ENCODE results near the gene BMP7.

DNA sequence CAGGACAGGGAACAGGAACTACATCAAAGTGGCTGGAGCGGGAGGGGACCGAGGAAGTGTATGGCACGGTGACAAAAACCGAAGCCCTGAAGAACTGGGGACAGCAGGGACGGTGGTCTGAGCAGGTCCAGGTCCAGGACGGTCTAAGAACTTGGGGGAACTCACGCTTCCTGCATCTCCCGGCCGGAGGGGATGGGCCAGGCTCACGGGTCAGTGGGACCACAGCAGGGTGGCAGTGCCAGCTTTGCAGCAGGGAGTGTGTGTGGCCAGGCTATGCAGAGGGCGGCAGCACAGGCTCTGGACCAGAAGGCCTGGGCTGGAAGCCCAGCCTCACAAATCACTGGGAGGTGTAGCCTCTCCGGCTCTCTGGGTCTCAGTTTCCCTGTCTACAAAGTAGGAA, 123.8 kb downstream of the BMP7 start:
- TF ChIP-seq, protein P1, sequence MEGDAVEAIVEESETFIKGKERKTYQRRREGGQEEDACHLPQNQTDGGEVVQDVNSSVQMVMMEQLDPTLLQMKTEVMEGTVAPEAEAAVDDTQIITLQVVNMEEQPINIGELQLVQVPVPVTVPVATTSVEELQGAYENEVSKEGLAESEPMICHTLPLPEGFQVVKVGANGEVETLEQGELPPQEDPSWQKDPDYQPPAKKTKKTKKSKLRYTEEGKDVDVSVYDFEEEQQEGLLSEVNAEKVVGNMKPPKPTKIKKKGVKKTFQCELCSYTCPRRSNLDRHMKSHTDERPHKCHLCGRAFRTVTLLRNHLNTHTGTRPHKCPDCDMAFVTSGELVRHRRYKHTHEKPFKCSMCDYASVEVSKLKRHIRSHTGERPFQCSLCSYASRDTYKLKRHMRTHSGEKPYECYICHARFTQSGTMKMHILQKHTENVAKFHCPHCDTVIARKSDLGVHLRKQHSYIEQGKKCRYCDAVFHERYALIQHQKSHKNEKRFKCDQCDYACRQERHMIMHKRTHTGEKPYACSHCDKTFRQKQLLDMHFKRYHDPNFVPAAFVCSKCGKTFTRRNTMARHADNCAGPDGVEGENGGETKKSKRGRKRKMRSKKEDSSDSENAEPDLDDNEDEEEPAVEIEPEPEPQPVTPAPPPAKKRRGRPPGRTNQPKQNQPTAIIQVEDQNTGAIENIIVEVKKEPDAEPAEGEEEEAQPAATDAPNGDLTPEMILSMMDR (IDR thresholded peaks at IDR 0.05), result no peak
- no peak for TF ChIP-seq EP300 (IDR thresholded peaks at IDR 0.05)
- no peak for TF ChIP-seq POLR2AphosphoS5 (IDR thresholded peaks at IDR 0.05)
